Measurements from ENCODE around the gene COMMD1.
A peak's percentile ranks its signal among the peaks of the same experiment; 100 is the strongest.

Gene COMMD1

DNA sequence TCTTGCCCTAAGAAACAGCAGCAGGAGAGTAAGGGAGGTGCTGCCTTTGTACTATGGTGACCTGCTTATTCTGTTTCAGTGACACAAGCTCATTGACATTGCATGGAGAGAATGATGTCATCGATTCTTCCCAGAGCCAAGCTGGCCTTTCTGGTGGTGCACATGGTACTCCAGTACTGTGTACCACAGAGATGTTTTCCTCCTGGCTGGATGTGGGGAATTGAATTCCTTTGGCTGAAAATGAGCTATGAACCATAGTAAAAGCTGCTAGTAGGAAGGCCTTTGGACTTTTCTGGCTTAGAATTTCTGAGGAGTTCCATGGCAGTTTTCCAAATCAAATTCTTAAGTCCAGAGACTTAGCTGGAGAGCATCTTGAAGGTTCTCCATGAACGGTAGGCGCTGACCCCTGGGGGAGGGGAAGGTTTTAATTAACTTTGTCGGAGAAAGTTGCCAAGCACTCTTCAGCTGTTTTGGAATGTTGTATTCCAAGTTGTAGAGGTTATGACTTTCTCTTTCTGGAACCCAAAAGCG, 273.3 kb downstream of the COMMD1 start:
- Histone ChIP-seq H3K27me3 (ENCODE audit: control insufficient read depth, low read length) (no peaks in the 10 kb centered on the region), H3K4me2 (ENCODE audit: low read length) (no peak overlapping the region), H3K9me3 (ENCODE audit: control insufficient read depth, insufficient read depth, low read length) (no peaks in the 10 kb centered on the region), H3K4me3 (ENCODE audit: low read length) (no peak overlapping the region), H3K4me1 (ENCODE audit: control insufficient read depth, low read length) (peaks cover 30% of the 10 kb centered on the region), H3K79me2 (ENCODE audit: control insufficient read depth, low read length) (no peaks in the 10 kb centered on the region), H3F3A (ENCODE audit: control insufficient read depth, insufficient read depth) (peaks cover 6% of the 10 kb centered on the region; the same call in 1 of the 2 replicates), H4K20me1 (ENCODE audit: control insufficient read depth, insufficient read depth, low read depth, low read length) (no peaks in the 10 kb centered on the region), H3K36me3 (ENCODE audit: control insufficient read depth, low read length) (peaks cover 11% of the 10 kb centered on the region), H3K27ac (ENCODE audit: low read depth, low read length) (no peak overlapping the region), H3K9me2 (replicated peaks; ENCODE audit: control insufficient read depth, low read length) (no peaks in the 10 kb centered on the region)
- TF ChIP-seq EZH2phosphoT487 (IDR thresholded peaks at IDR 0.05; ENCODE audit: borderline replicate concordance, low read length): no peak
- TF ChIP-seq, protein P1, sequence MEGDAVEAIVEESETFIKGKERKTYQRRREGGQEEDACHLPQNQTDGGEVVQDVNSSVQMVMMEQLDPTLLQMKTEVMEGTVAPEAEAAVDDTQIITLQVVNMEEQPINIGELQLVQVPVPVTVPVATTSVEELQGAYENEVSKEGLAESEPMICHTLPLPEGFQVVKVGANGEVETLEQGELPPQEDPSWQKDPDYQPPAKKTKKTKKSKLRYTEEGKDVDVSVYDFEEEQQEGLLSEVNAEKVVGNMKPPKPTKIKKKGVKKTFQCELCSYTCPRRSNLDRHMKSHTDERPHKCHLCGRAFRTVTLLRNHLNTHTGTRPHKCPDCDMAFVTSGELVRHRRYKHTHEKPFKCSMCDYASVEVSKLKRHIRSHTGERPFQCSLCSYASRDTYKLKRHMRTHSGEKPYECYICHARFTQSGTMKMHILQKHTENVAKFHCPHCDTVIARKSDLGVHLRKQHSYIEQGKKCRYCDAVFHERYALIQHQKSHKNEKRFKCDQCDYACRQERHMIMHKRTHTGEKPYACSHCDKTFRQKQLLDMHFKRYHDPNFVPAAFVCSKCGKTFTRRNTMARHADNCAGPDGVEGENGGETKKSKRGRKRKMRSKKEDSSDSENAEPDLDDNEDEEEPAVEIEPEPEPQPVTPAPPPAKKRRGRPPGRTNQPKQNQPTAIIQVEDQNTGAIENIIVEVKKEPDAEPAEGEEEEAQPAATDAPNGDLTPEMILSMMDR (IDR thresholded peaks at IDR 0.05; ENCODE audit: low read depth, low read length, poor library complexity, severe bottlenecking): no peak

DNA sequence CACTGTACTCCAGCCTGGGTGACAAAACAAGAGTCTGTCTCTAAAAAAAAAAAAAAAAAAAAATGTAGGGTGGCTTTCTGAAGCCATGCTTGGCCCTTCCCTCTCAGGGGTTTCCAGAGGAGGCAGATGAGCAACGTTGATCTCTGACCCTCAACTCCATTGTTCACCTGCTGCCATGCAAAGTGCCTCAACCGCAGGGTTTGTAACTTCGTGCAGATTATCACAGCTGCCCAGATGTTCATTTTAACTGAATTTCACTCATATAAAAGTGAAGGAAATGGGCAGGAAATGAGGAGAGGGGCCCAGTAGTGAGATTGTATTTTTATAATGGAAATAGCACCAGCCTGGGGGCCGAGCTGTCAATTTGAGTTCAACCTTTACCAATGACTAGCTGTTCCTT, 275.5 kb downstream of the COMMD1 start:
- H3K27me3 ChIP-seq (ENCODE audit: control insufficient read depth, low read length): no peaks in the 10 kb centered on the region
- peaks cover 11% of the 10 kb centered on the region for H3K36me3 ChIP-seq (ENCODE audit: control insufficient read depth, low read length)
- H3K27ac ChIP-seq (ENCODE audit: low read depth, low read length): peak overlapping the region; percentile 92
- peaks cover 6% of the 10 kb centered on the region; the same call in 1 of the 2 replicates for H3F3A ChIP-seq (ENCODE audit: control insufficient read depth, insufficient read depth)
- TF ChIP-seq EZH2phosphoT487 (IDR thresholded peaks at IDR 0.05; ENCODE audit: borderline replicate concordance, low read length): no peak
- TF ChIP-seq, protein P1 (IDR thresholded peaks at IDR 0.05; ENCODE audit: low read depth, low read length, poor library complexity, severe bottlenecking): no peak
- H3K9me3 ChIP-seq (ENCODE audit: control insufficient read depth, insufficient read depth, low read length): no peaks in the 10 kb centered on the region
- H3K4me1 ChIP-seq (ENCODE audit: control insufficient read depth, low read length): peaks cover 30% of the 10 kb centered on the region
- H3K9me2 ChIP-seq (replicated peaks; ENCODE audit: control insufficient read depth, low read length): no peaks in the 10 kb centered on the region
- H3K79me2 ChIP-seq (ENCODE audit: control insufficient read depth, low read length): no peaks in the 10 kb centered on the region
- peak overlapping the region; percentile 40; the same call in 1 of the 2 replicates for H3K4me3 ChIP-seq (ENCODE audit: low read length)
- H4K20me1 ChIP-seq (ENCODE audit: control insufficient read depth, insufficient read depth, low read depth, low read length): no peaks in the 10 kb centered on the region
- H3K4me2 ChIP-seq (ENCODE audit: low read length): peak overlapping the region; percentile 58

DNA sequence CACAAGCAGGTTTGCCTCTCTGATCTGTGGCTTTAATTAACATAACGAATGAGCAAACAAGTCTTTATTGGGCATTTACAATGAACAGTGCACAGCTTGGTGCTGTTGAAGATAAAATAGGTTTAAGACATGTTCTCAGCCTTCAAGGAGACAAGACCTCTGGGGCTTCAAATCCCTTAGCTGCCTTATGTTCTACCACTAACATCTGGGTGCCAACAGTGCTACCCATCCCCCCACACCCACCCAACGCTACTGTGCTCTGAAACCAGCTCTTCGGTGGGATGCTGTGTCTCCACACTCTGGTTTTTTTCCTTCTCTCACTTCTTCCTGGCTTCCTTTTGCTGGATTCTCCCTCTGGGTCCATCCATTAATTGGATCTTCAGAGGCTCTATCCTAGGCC, 276.4 kb downstream of the COMMD1 start:
- H3K27me3 ChIP-seq (ENCODE audit: control insufficient read depth, low read length): no peaks in the 10 kb centered on the region
- H3K9me3 ChIP-seq (ENCODE audit: control insufficient read depth, insufficient read depth, low read length): no peaks in the 10 kb centered on the region
- H3K9me2 ChIP-seq (replicated peaks; ENCODE audit: control insufficient read depth, low read length): no peaks in the 10 kb centered on the region
- H4K20me1 ChIP-seq (ENCODE audit: control insufficient read depth, insufficient read depth, low read depth, low read length): no peaks in the 10 kb centered on the region
- H3F3A ChIP-seq (ENCODE audit: control insufficient read depth, insufficient read depth): peaks cover 6% of the 10 kb centered on the region; the same call in 1 of the 2 replicates
- TF ChIP-seq EZH2phosphoT487 (IDR thresholded peaks at IDR 0.05; ENCODE audit: borderline replicate concordance, low read length): no peak
- TF ChIP-seq, protein P1 (IDR thresholded peaks at IDR 0.05; ENCODE audit: low read depth, low read length, poor library complexity, severe bottlenecking): no peak
- peak overlapping the region; percentile 58 for H3K4me2 ChIP-seq (ENCODE audit: low read length)
- H3K27ac ChIP-seq (ENCODE audit: low read depth, low read length): peak overlapping the region; percentile 92
- H3K36me3 ChIP-seq (ENCODE audit: control insufficient read depth, low read length): peaks cover 11% of the 10 kb centered on the region
- peaks cover 30% of the 10 kb centered on the region for H3K4me1 ChIP-seq (ENCODE audit: control insufficient read depth, low read length)
- peak overlapping the region; percentile 40 for H3K4me3 ChIP-seq (ENCODE audit: low read length)
- H3K79me2 ChIP-seq (ENCODE audit: control insufficient read depth, low read length): no peaks in the 10 kb centered on the region

Data from DOHH2 (cell line).